DMS114 treated with DMSO at 0.1 percent for 48 hours (cell line): ENCODE data around the gene PSG7.
"Not testable (repeated sequence)": the region's sequence is repeated elsewhere in the genome, so short reads cannot be mapped to it uniquely, and the experiment has no call there.

Source experiments
- DNase-seq: peaks from one replicate; lab custom pipeline; 2025; ENCODE audit not compliant: unreplicated experiment; lab: John Stamatoyannopoulos, UW

The PSG7 gene

GRCh38 chr19:42916931-42917330, 20.1 kb downstream of the PSG7 start:
- not testable (repeated sequence) for DNase-seq

GRCh38 chr19:42913516-42913915, 23.5 kb downstream of the PSG7 start:
- DNase-seq = not testable (repeated sequence)

- not testable (repeated sequence) for DNase-seq
Measured at GRCh38 chr19:42912941-42913340, 24.1 kb downstream of the PSG7 start.

GRCh38 chr19:42911731-42912130, 25.3 kb downstream of the PSG7 start:
- not testable (repeated sequence) for DNase-seq

- DNase-seq = not testable (repeated sequence)
Measured at GRCh38 chr19:42906162-42906561, 30.8 kb downstream of the PSG7 start.

- DNase-seq = not testable (repeated sequence)
Measured at GRCh38 chr19:42900561-42900960, 36.4 kb downstream of the PSG7 start.

- DNase-seq = not testable (repeated sequence)
Measured at GRCh38 chr19:42899674-42900073, 37.3 kb downstream of the PSG7 start.

- DNase-seq = not testable (repeated sequence)
Measured at GRCh38 chr19:42899110-42899509, 37.9 kb downstream of the PSG7 start.

GRCh38 chr19:42898656-42899055, 38.4 kb downstream of the PSG7 start:
- not testable (repeated sequence) for DNase-seq

GRCh38 chr19:42897729-42898128, 39.3 kb downstream of the PSG7 start:
- DNase-seq = not testable (repeated sequence)

- not testable (repeated sequence) for DNase-seq
Measured at GRCh38 chr19:42890446-42890845, 46.6 kb downstream of the PSG7 start.

GRCh38 chr19:42887876-42888445, 49.0 kb downstream of the PSG7 start:
- not testable (repeated sequence) for DNase-seq

- DNase-seq = not testable (repeated sequence)
Measured at GRCh38 chr19:42882730-42883129, 54.3 kb downstream of the PSG7 start.

GRCh38 chr19:42882010-42882409, 55.0 kb downstream of the PSG7 start:
- not testable (repeated sequence) for DNase-seq

- not testable (repeated sequence) for DNase-seq
Measured at GRCh38 chr19:42881279-42881678, 55.7 kb downstream of the PSG7 start.

GRCh38 chr19:42880621-42881020, 56.4 kb downstream of the PSG7 start:
- DNase-seq = not testable (repeated sequence)

GRCh38 chr19:42879613-42880012, 57.4 kb downstream of the PSG7 start, which contains the start of gene PSG1:
Gene PSG1 (minus strand): TSS chr19:42879713. CDS start chr19:42879581, 132 bp downstream.
- no peak for DNase-seq

- not testable (repeated sequence) for DNase-seq
Measured at GRCh38 chr19:42876596-42876995, 60.4 kb downstream of the PSG7 start.

- DNase-seq = not testable (repeated sequence)
Measured at GRCh38 chr19:42875881-42876280, 61.1 kb downstream of the PSG7 start.

- not testable (repeated sequence) for DNase-seq
Measured at GRCh38 chr19:42874901-42875813, 61.9 kb downstream of the PSG7 start.

- DNase-seq = not testable (repeated sequence)
Measured at GRCh38 chr19:42874136-42874535, 62.9 kb downstream of the PSG7 start.
